Brain microvascular endothelial cell (primary cell): ENCODE data around the gene KCNG2.

Source experiments
- DNase-seq: peaks from one replicate; pipeline ENCODE4 v3.0.0-alpha.2; 2020
- H3K27ac ChIP-seq: fragments of 250-450 bp; sonication (Bioruptor Pico); 2 replicates; pipeline ENCODE4 v1.5.1; 2020; ENCODE audit warnings: mild to moderate bottlenecking, moderate library complexity
- H3K27me3 ChIP-seq: fragments of 250-450 bp; sonication (Bioruptor Pico); replicated peaks from 2 replicates; pipeline ENCODE4 v1.5.1; 2020; ENCODE audit warnings: mild to moderate bottlenecking
- H3K36me3 ChIP-seq: fragments of 250-450 bp; sonication (Bioruptor Pico); replicated peaks from 2 replicates; pipeline ENCODE4 v1.5.1; 2020; ENCODE audit warnings: mild to moderate bottlenecking
- H3K4me3 ChIP-seq: 2 replicates; pipeline ENCODE4 v1.5.1; 2011; ENCODE audit warnings: low read depth, mild to moderate bottlenecking, control low read depth, low read length, moderate library complexity
- CTCF ChIP-seq: IDR thresholded peaks from 2 replicates; pipeline ENCODE4 v1.5.1; 2011; ENCODE audit warnings: low read depth, mild to moderate bottlenecking, moderate library complexity, low read length, control low read depth, inconsistent platforms; ENCODE audit errors: missing control alignments
- in situ Hi-C: cut with HindIII; loops from 2 replicates; pipeline ENCODE4 v1.10.0; 2017; ENCODE audit warnings: low sequenced_read_pairs, low pct_ligation_motif_present

The KCNG2 gene

GRCh38 chr18:79796016-79796415 is 1.7 kb upstream of the KCNG2 start:
- Histone ChIP-seq H3K4me3 (no peak overlapping the region), H3K27ac (no peak overlapping the region), H3K27me3 (peaks cover 19% of the 10 kb centered on the region), H3K36me3 (no peaks in the 10 kb centered on the region)
- in situ Hi-C loops = no loop called here
- TF ChIP-seq CTCF = no peak
- DNase-seq = peak; percentile 12

- no peak overlapping the region for H3K27ac ChIP-seq
- H3K36me3 ChIP-seq = no peaks in the 10 kb centered on the region
- peaks cover 19% of the 10 kb centered on the region for H3K27me3 ChIP-seq
- TF ChIP-seq CTCF = no peak
- H3K4me3 ChIP-seq = no peak overlapping the region
- in situ Hi-C loops = no loop called here
- DNase-seq = no peak
These were observed 970 bp upstream of the KCNG2 start for GRCh38 chr18:79796531-79797405.

- peaks cover 19% of the 10 kb centered on the region for H3K27me3 ChIP-seq
- DNase-seq = no peak
- no peak for TF ChIP-seq CTCF
- H3K27ac ChIP-seq = no peak overlapping the region
- H3K4me3 ChIP-seq = peak overlapping the region; percentile 32
- no peaks in the 10 kb centered on the region for H3K36me3 ChIP-seq
- in situ Hi-C loops = no loop called here
These were observed 734 bp downstream of the KCNG2 start for GRCh38 chr18:79798346-79798998.

- no peak for DNase-seq
- no peaks in the 10 kb centered on the region for H3K36me3 ChIP-seq
- in situ Hi-C loops = no loop called here
- H3K4me3 ChIP-seq = peak overlapping the region; percentile 32
- H3K27ac ChIP-seq = no peak overlapping the region
- peaks cover 19% of the 10 kb centered on the region for H3K27me3 ChIP-seq
- no peak for TF ChIP-seq CTCF
These were observed 1.2 kb downstream of the KCNG2 start for GRCh38 chr18:79798999-79799370.

- Histone ChIP-seq H3K36me3 (no peaks in the 10 kb centered on the region), H3K27me3 (peaks cover 19% of the 10 kb centered on the region), H3K27ac (no peak overlapping the region), H3K4me3 (no peak overlapping the region)
- DNase-seq = no peak
- TF ChIP-seq CTCF = no peak
- in situ Hi-C loops = no loop called here
These were observed 2.1 kb downstream of the KCNG2 start for GRCh38 chr18:79799619-79800370.
